ENCODE measurements around the gene IL10RB. TPM values are rescaled to one million over a fixed set of nuclear protein-coding genes. Genes with fewer than 3 reads are reported as not detected.
"Not testable (repeated sequence)": the region's sequence is repeated elsewhere in the genome, so short reads cannot be mapped to it uniquely, and the experiment has no call there.

The IL10RB gene
- 31.7 TPM for total RNA-seq

GRCh38 chr21:33266050-33266788 lies at the start of gene IL10RB:
Gene IL10RB (plus strand): TSS chr21:33266367. CDS start chr21:33266466, 99 bp downstream.
- Histone ChIP-seq H3K27ac (peak within 1 kb of the TSS; percentile 87), H3K36me3 (peaks cover 0 to 11% of the 10 kb centered on the region in 2 donors), H3K27me3 (no peaks in the 10 kb centered on the region), H3K4me3 (peak within 1 kb of the TSS; percentile 79 to 91), H3K9me3 (no peaks in the 10 kb centered on the region), H3K4me1 (peaks cover 26% of the 10 kb centered on the region)
- peak in 1 of 2 donors; percentile 86 for DNase-seq (ENCODE audit: extremely low spot score in 2 of 2)
- TF ChIP-seq POLR2AphosphoS5 (IDR thresholded peaks at IDR 0.05; ENCODE audit: insufficient read depth in 1 of 2, low read depth in 1 of 2) (peak in 1 of 2 donors; percentile 78), CTCF (IDR thresholded peaks at IDR 0.05) (peak in 1 of 3 experiments; percentile 14), POLR2A (IDR thresholded peaks at IDR 0.05) (peak in 1 of 2 donors; percentile 37)
- intact Hi-C loops (cut with DNase I), result no loop called here

GRCh38 chr21:33217138-33217520 lies 49.0 kb upstream of the IL10RB start:
- intact Hi-C loops (cut with DNase I), result no loop called here
- Histone ChIP-seq H3K4me3 (no peak overlapping the region), H3K27me3 (no peaks in the 10 kb centered on the region), H3K36me3 (no peaks in the 10 kb centered on the region), H3K4me1 (peaks cover 3% of the 10 kb centered on the region), H3K27ac (no peak overlapping the region), H3K9me3 (no peaks in the 10 kb centered on the region)
- TF ChIP-seq CTCF (IDR thresholded peaks at IDR 0.05) (no peak), POLR2AphosphoS5 (IDR thresholded peaks at IDR 0.05; ENCODE audit: insufficient read depth in 1 of 2, low read depth in 1 of 2) (no peak)
- no peak for DNase-seq (ENCODE audit: extremely low spot score in 2 of 2)

- intact Hi-C loops (cut with DNase I), result no loop called here
- Histone ChIP-seq H3K27me3 (no peaks in the 10 kb centered on the region), H3K9me3 (no peaks in the 10 kb centered on the region), H3K36me3 (no peaks in the 10 kb centered on the region), H3K4me1 (no peaks in the 10 kb centered on the region), H3K4me3 (no peak overlapping the region), H3K27ac (no peak overlapping the region)
- DNase-seq (ENCODE audit: extremely low spot score in 2 of 2), result no peak
- TF ChIP-seq CTCF (IDR thresholded peaks at IDR 0.05) (no peak), POLR2AphosphoS5 (IDR thresholded peaks at IDR 0.05; ENCODE audit: insufficient read depth in 1 of 2, low read depth in 1 of 2) (no peak), POLR2A (IDR thresholded peaks at IDR 0.05) (no peak)
Measured at GRCh38 chr21:33219300-33219699, 46.9 kb upstream of the IL10RB start.

GRCh38 chr21:33219954-33220353 lies 46.2 kb upstream of the IL10RB start:
- Histone ChIP-seq H3K36me3 (no peaks in the 10 kb centered on the region), H3K27me3 (no peaks in the 10 kb centered on the region), H3K4me3 (no peak overlapping the region), H3K27ac (no peak overlapping the region), H3K4me1 (no peaks in the 10 kb centered on the region), H3K9me3 (no peaks in the 10 kb centered on the region)
- no peak for DNase-seq (ENCODE audit: extremely low spot score in 2 of 2)
- no peak for TF ChIP-seq POLR2A (IDR thresholded peaks at IDR 0.05)
- no peak for TF ChIP-seq POLR2AphosphoS5 (IDR thresholded peaks at IDR 0.05; ENCODE audit: insufficient read depth in 1 of 2, low read depth in 1 of 2)
- no peak for TF ChIP-seq CTCF (IDR thresholded peaks at IDR 0.05)
- intact Hi-C loops (cut with DNase I), result no loop called here

- H3K4me3 ChIP-seq; H3K27ac ChIP-seq; intact Hi-C loops (cut with DNase I); H3K36me3 ChIP-seq; DNase-seq (ENCODE audit: extremely low spot score in 2 of 2); H3K27me3 ChIP-seq; H3K4me1 ChIP-seq; H3K9me3 ChIP-seq: not testable (repeated sequence)
Measured at GRCh38 chr21:33225376-33225775, 40.8 kb upstream of the IL10RB start.

All from vagina (tissue), 2 donors.